ENCODE data around the gene GPC6.

GRCh38 chr13:93687261-93687660 lies 460.7 kb downstream of the GPC6 start:
- TF ChIP-seq, protein P1, sequence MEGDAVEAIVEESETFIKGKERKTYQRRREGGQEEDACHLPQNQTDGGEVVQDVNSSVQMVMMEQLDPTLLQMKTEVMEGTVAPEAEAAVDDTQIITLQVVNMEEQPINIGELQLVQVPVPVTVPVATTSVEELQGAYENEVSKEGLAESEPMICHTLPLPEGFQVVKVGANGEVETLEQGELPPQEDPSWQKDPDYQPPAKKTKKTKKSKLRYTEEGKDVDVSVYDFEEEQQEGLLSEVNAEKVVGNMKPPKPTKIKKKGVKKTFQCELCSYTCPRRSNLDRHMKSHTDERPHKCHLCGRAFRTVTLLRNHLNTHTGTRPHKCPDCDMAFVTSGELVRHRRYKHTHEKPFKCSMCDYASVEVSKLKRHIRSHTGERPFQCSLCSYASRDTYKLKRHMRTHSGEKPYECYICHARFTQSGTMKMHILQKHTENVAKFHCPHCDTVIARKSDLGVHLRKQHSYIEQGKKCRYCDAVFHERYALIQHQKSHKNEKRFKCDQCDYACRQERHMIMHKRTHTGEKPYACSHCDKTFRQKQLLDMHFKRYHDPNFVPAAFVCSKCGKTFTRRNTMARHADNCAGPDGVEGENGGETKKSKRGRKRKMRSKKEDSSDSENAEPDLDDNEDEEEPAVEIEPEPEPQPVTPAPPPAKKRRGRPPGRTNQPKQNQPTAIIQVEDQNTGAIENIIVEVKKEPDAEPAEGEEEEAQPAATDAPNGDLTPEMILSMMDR (conservative IDR thresholded peaks at IDR 0.05; ENCODE audit: low read length), result no peak
- no peak for TF ChIP-seq EZH2phosphoT487 (IDR thresholded peaks at IDR 0.05; ENCODE audit: borderline replicate concordance)
